ENCODE measurements around the gene GNPTG. TPM values are rescaled to one million over a fixed set of nuclear protein-coding genes. Genes with fewer than 3 reads are reported as not detected.

Gene GNPTG
- total RNA-seq, 4 donors from 2014 or later = 53.8 to 130 (median 79.1) TPM

GRCh38 chr16:1364510-1364909 is 12.8 kb downstream of the GNPTG start:
- intact Hi-C loops (cut with DNase I; ENCODE audit: low total_unique reads) = no loop called here
- no peaks in the 10 kb centered on the region for H3K27me3 ChIP-seq

GRCh38 chr16:1366060-1366711 is 14.5 kb downstream of the GNPTG start:
- DNase-seq = no peak
- Histone ChIP-seq H3K4me3 (no peak overlapping the region), H3K27me3 (no peaks in the 10 kb centered on the region), H3K27ac (no peak overlapping the region), H3K36me3 (peaks cover 0 to 32% (median 11%) of the 10 kb centered on the region in 4 donors), H3K4me1 (no peaks in the 10 kb centered on the region), H3K9me3 (no peaks in the 10 kb centered on the region)
- intact Hi-C loops (cut with DNase I; ENCODE audit: low total_unique reads) = no loop called here
- TF ChIP-seq POLR2AphosphoS5 (IDR thresholded peaks at IDR 0.05) (no peak), POLR2A (IDR thresholded peaks at IDR 0.05) (no peak), EP300 (IDR thresholded peaks at IDR 0.05; ENCODE audit: low read depth) (no peak), CTCF (IDR thresholded peaks at IDR 0.05) (no peak)
- in situ Hi-C loops (cut with MboI; ENCODE audit: low pct_ligation_motif_present in 1 of 4, low pct_unique_long_range_greater_than_20kb in 1 of 4, low sequenced_read_pairs in 3 of 4) = no loop called here
- WGBS, 2 donors (ENCODE audit: low coverage in 1 of 2) = 86% methylated on average over 21 of the region's 29 CpGs; no CpG with 5 or more reads in 1 of the 2 donors

More at GRCh38 chr16:1364510-1364909, 12.8 kb downstream of the GNPTG start:
- WGBS, 2 donors (ENCODE audit: low coverage in 1 of 2) = 92% methylated on average over 22 of the region's 22 CpGs; no CpG with 5 or more reads in 1 of the 2 donors
- Histone ChIP-seq H3K9me3 (no peaks in the 10 kb centered on the region), H3K27ac (no peak overlapping the region), H3K4me1 (no peaks in the 10 kb centered on the region), H3K36me3 (peaks cover 0 to 25% (median 12%) of the 10 kb centered on the region in 4 donors), H3K4me3 (no peak overlapping the region)
- DNase-seq = no peak
- in situ Hi-C loops (cut with MboI; ENCODE audit: low pct_ligation_motif_present in 1 of 4, low pct_unique_long_range_greater_than_20kb in 1 of 4, low sequenced_read_pairs in 3 of 4) = no loop called here
- TF ChIP-seq POLR2A (IDR thresholded peaks at IDR 0.05) = no peak
- no peak for TF ChIP-seq POLR2AphosphoS5 (IDR thresholded peaks at IDR 0.05)
- no peak for TF ChIP-seq CTCF (IDR thresholded peaks at IDR 0.05)

GRCh38 chr16:1366712-1367299 is 15.1 kb downstream of the GNPTG start:
- no peak for TF ChIP-seq CTCF (IDR thresholded peaks at IDR 0.05)
- TF ChIP-seq POLR2AphosphoS5 (IDR thresholded peaks at IDR 0.05) = no peak
- no peak for TF ChIP-seq EP300 (IDR thresholded peaks at IDR 0.05; ENCODE audit: low read depth)
- no peak for TF ChIP-seq POLR2A (IDR thresholded peaks at IDR 0.05)
- no peak overlapping the region for H3K27ac ChIP-seq
- H3K4me3 ChIP-seq = no peak overlapping the region
- in situ Hi-C loops (cut with MboI; ENCODE audit: low pct_ligation_motif_present in 1 of 4, low pct_unique_long_range_greater_than_20kb in 1 of 4, low sequenced_read_pairs in 3 of 4) = no loop called here
- intact Hi-C loops (cut with DNase I; ENCODE audit: low total_unique reads) = no loop called here
- no peaks in the 10 kb centered on the region for H3K27me3 ChIP-seq
- H3K4me1 ChIP-seq = no peaks in the 10 kb centered on the region
- peaks cover 0 to 32% (median 11%) of the 10 kb centered on the region in 4 donors for H3K36me3 ChIP-seq
- 85% methylated on average over 24 of the region's 24 CpGs; no CpG with 5 or more reads in 1 of the 2 donors for WGBS, 2 donors (ENCODE audit: low coverage in 1 of 2)
- H3K9me3 ChIP-seq = no peaks in the 10 kb centered on the region
- DNase-seq = no peak

GRCh38 chr16:1367486-1368174 is 15.9 kb downstream of the GNPTG start:
- TF ChIP-seq POLR2AphosphoS5 (IDR thresholded peaks at IDR 0.05) = no peak
- TF ChIP-seq EP300 (IDR thresholded peaks at IDR 0.05; ENCODE audit: low read depth) = no peak
- no peak for TF ChIP-seq CTCF (IDR thresholded peaks at IDR 0.05)
- TF ChIP-seq POLR2A (IDR thresholded peaks at IDR 0.05) = no peak
- H3K4me1 ChIP-seq = no peaks in the 10 kb centered on the region
- H3K36me3 ChIP-seq = peaks cover 0 to 23% (median 8%) of the 10 kb centered on the region in 4 donors
- DNase-seq = no peak
- H3K4me3 ChIP-seq = no peak overlapping the region
- H3K27me3 ChIP-seq = no peaks in the 10 kb centered on the region
- WGBS, 2 donors (ENCODE audit: low coverage in 1 of 2) = 92% methylated on average over 27 of the region's 27 CpGs; no CpG with 5 or more reads in 1 of the 2 donors
- H3K27ac ChIP-seq = no peak overlapping the region
- intact Hi-C loops (cut with DNase I; ENCODE audit: low total_unique reads) (no loop called here), in situ Hi-C loops (cut with MboI; ENCODE audit: low pct_ligation_motif_present in 1 of 4, low pct_unique_long_range_greater_than_20kb in 1 of 4, low sequenced_read_pairs in 3 of 4) (no loop called here)
- H3K9me3 ChIP-seq = no peaks in the 10 kb centered on the region

All from transverse colon (tissue), 4 donors.